Dermis microvascular lymphatic vessel endothelial cell (primary cell): ENCODE results near the gene PTPRCAP. TPM values are rescaled to one million over a fixed set of nuclear protein-coding genes. Genes with fewer than 3 reads are reported as not detected.

Experiments
- DNase-seq, 2 donors: peaks; one replicate each; pipeline versions ENCODE4 v3.0.0 to v3.0.0-alpha.2; 2010; ENCODE audit warnings: low read depth in 2 of 2
- total RNA-seq: library from RNA; depleted of rRNA; stranded (reverse); fragments of >200 nt; gene quantifications from 2 replicates; pipeline ENCODE4 v1.2.1, GENCODE V29; 2014

Gene PTPRCAP
- total RNA-seq, 1 donor from 2014 or later = not detected

DNA sequence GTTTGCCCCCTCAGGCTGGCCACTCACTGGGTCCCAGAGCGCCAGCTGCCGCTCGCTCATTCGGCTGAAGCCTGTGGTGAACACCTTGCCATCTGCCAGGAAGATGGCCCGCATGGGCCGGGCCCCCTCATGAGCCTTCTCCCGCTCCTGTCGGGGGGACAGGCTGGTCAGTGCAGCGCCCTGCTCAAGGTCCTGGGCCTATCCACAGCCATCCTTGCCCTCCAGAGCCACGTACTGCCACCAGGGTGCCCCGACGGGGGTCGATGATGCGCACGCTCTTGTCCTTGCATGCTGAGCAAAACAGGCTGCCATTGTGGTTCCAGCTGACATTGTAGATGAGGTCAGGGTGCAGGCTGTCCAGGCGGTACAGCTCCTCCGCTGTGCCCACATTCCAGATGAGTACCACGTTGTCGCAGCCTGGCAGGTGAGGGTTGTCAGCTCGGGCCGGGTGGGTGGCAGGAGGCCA lies 3.6 kb upstream of the PTPRCAP start:
- no peak for DNase-seq

DNA sequence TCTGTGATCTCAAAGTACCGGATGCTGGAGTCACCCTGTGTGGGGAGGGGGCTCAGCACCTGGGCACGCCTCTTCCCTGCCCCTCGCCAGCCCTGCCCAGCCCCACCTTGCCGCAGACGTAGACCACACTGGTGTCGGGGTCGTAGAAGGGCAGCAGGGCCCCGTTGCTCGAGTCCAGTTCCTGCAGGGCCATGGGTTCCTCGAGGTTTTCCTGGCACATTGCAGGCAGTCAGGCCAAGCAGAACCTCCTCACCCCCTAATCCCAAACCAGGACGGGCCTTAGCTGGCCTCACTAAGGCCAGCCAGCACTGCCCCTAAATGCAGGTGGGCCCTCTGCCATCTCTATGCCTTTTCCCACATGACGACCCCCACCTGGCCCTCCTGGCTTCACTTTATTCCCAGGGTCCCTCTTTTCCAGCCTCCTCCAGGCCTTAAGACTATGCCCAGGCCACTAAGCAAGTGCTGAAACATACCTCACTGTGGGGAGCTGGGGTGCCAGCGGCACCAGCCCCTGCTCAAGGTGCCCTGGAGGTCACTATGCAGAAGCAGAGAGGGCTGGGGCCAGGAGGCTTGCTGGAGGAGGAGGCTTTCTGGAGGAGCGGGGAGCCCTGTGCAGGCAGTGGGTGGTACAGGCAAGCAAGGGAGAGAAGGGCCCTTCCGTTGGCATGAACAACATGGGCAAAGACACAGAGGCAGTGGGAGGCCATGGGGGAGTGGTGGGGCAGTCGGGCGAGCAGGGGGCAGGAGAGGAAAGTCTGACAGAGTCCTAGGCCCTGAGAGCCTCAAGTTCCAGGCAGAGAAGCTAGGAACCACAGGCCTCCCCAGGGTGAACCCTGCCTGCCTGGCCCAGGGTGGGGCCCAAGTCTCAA lies 3.0 kb upstream of the PTPRCAP start:
- no peak for DNase-seq

DNA sequence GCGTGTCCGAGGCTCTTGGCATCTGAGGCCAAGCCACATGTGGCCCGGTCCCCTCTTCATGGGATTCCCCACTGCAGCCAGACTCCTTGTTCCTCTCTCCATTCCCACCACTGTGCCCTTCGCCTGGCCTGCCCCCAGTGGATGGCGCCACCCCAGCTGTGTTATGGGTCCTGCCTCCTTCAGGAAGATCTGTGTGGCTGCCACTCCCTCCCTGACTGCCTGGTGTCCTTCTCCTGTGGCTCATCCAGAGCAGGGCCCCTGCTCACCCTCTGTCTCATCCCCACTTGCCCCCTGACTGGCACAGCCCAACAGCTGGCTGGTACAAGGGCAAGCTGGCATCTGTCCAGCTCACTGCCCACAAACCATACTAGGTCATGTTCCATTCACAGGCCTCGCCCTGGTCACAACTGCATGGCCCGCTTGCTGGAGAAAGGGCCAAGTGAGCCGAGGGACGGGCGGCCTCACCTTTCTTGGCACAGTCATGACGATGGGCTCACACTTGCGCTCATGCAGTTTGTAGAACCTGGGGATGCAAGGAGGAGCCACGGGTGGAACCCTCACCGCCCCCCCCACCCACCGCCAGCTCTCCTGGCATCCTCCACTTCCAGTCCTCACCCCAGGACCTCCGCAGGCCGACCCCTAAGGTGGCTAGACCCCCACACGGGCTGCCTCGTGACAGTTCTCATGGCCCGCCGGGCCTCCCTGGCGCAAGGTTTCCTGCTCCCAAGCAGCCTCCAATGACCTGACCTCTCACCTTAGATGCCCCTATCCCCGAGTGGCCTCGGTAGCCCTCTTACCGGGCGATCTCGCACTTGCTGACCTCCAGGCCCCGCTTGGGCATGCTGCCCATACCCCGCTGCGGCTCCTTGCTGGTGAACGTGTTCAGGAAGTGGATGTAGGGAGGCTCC lies 2.1 kb upstream of the PTPRCAP start:
- DNase-seq = peak in 1 of 2 donors; percentile 31

DNA sequence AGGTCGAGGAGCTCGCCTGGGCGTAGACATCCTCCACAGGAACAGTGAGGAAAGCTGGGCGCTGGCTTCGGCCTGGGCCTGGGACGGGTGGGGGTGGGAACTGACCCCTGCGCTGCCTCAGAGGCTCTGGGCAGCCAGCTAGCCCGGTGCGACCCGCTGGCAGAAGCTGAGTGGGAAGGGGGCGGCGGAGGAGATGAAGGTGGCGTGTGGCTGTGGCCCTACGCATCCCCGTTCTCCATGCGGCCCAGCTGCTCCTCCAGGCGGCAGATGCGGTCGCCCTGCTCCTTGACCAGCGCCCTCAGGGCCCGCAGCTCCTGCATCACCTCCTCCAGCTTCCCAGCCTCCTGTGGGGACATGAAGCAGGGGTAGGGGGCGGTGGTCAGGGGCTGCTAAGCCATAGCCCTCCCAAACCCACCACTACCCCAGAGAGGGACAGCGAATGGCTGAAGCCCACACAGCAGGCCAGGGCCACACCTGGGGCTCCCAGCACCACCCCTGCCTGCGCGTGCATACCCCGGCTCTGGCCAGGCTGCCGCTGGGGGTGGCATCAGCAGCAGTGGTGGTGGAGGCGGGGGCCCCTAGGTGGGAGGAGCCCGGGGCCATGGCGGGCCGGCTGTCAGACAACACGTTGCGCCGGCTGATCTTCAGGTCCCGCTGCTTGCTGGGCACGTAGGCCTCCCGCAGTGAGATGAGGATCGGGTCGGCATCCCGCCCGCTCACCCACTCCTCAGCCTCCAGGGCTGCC lies 848 bp upstream of the PTPRCAP start:
- DNase-seq = no peak

DNA sequence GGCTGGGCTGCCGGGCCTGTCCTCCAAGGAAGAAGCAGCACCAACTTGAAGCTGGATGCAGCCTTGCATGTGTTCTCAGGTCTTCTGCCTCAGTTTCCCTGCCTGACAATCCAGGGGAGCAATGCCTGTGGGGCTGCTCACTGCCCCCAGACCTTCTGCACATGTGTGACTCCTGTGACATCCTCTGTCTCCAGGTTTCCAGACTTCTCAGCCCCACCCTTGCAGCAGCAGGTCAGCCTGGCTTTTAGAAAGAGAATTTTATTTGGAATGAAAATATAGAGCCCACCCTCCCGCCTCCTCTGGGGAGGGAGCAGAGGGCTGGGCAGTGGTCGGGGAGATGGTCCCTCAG lies 301 bp upstream of the PTPRCAP start:
- DNase-seq = no peak

DNA sequence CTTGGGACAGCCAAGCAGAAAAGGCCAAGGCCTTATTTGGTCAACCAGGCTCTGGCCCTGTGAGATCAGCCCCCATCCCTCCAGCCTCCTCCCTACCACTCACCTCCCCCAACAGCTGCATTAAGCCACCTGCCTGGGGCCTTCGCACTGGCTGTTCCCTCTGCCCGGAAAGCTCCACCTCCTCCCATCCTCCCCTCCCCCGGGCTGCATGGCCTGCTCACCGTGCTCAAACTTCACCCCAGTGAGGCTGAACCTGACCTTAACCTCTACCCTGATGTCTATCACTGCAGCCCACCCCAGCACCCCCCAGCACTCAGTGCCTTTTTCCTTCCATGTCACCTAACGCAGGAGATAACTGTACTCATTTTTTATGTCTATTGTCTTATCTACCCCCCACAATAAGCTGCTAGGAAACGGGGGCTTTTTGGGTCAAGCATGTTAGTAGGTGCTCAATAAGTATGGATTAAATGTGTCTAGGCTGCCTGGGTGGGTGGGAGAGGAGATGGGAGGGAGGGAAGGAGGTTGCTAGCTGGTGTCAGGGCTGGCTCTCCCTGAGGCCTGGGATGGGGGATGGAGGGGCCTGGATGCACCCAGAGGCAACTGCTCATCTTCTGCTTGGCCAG lies 912 bp downstream of the PTPRCAP start:
- DNase-seq = no peak

DNA sequence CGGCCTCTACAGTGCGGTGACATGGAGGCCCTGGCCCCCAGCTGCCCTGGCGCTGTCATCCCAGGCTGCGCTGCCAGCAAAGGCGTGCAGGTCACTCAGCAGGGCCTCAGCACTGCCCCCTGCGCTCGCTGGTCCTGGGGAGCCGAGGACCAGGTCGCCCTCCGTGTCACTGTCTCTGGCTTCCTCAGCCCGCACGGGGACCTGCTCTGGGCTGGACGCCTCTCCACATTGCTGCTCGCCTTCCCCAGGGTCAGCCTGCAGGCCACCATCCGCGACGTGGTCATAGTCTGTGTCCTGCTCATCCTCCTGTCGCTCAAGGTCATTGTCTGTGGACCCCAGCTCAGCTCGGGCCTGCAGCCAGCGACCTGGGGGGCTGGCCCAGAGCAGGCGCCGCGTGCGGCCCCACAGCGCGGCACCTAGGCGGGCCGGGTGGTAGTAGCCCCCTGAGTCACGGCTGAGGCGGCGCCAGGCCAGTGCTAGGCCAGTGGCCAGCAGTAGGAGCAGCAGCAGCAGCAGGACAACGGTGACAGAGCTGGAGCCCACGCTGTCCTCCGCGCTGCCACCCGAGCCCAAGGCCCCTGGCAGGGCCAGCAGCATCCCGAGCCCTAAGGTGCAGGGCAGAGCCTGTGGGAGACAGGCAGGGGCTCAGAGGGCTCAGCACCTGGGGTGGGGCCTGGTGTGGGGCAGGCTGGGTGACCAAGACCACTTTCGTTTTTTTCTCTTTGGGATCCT lies 1.6 kb downstream of the PTPRCAP start:
- no peak for DNase-seq

DNA sequence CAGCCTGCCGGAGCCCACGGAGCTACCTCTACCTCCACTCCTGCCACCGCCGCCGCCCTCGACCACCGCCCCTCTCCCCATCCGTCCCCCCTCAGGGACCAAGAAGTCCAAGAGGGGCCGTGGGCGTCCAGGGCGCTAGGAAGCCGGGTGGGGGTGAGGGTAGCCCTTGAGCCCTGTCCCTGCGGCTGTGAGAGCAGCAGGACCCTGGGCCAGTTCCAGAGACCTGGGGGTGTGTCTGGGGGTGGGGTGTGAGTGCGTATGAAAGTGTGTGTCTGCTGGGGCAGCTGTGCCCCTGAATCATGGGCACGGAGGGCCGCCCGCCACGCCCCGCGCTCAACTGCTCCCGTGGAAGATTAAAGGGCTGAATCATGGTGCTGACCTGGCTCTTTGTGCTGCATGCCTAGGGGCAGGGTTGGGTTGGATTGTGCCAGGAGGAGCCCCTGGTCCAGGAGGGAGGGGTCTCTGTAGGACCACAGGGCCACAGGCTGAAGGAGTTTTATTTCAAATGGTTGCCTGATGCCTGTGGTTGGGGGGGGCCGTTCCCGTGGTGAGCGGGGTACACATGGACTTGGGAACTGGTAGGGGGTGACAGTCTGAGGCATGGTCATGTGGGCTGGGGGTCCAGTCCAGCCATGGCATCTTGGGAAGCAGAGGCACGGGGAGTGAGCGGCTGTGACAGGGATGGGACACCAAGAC lies 2.3 kb downstream of the PTPRCAP start:
- no peak for DNase-seq

DNA sequence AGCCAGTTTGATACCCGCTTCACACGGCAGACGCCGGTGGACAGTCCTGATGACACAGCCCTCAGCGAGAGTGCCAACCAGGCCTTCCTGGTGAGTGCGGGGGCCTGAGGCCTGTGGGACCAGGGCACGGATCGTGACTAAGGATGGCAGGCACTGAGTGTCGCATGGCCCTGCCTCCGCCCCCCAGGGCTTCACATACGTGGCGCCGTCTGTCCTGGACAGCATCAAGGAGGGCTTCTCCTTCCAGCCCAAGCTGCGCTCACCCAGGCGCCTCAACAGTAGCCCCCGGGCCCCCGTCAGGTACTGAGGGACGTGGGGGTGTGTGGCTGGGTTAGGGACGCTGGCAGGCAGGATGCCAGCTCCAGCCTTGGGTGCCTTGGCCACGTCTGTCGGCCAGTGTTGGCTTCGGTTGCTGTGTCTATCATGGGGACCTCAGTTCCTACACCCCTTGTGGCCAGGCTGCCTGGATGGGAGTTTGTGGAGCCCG lies 3.0 kb downstream of the PTPRCAP start:
- no peak for DNase-seq

DNA sequence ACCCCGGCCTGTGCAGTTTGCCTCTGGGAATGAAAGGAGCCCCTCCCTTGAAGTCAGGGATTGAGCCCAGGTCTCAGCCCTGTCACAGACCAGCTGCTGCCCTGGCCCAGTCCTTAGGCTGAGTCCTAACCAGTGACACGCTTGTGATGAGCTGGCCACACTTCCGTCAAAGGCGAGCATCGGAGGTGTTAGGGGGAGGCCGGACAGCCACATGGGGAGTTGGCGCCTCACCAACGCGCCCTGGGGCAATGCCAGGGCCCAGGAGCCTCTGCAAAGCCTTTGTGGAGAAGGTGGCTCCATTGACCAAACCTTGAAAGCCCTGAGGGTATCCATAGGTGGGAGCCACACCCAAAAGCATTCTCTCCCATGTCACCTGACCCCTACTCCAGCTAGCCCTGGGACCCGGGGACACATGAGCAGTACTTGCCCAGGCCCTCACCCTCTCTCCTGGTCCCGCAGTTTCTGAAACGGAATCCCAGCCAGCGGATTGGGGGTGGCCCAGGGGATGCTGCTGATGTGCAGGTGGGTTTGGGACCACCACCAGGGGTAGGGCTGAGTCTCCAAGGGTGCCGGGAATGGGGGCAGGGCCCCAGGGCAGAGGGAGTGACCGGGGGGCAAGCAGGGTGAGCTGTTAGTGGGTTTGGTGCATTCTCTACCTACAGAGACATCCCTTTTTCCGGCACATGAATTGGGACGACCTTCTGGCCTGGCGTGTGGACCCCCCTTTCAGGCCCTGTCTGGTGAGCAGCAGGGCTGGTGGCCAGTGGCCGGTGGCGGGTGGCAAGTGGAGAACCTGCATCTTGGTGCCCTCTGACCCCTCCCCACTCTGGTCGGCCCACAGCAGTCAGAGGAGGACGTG lies 3.7 kb downstream of the PTPRCAP start:
- no peak for DNase-seq

DNA sequence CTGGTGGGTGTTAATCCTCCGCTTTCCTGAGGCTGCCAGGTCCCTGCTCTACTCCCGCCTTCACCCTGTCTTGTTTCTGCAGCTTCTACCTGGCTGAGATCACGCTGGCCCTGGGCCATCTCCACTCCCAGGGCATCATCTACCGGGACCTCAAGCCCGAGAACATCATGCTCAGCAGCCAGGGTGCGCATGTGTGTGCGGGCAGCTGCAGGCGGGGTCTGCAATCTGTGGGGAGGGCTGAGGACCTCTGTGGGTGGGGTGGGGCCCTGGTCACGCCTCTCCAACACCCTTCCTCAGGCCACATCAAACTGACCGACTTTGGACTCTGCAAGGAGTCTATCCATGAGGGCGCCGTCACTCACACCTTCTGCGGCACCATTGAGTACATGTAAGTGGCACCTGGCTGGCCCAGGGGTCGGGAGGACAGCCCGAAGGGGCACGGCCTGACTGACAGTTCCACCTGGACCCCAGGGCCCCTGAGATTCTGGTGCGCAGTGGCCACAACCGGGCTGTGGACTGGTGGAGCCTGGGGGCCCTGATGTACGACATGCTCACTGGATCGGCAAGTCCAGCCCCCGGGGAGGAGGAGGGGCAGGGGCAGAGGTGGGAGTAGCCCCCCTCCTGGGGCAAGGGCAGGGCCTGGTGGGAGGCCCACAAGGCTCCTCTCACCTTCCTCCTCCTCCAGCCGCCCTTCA lies 4.7 kb downstream of the PTPRCAP start:
- no peak for DNase-seq

DNA sequence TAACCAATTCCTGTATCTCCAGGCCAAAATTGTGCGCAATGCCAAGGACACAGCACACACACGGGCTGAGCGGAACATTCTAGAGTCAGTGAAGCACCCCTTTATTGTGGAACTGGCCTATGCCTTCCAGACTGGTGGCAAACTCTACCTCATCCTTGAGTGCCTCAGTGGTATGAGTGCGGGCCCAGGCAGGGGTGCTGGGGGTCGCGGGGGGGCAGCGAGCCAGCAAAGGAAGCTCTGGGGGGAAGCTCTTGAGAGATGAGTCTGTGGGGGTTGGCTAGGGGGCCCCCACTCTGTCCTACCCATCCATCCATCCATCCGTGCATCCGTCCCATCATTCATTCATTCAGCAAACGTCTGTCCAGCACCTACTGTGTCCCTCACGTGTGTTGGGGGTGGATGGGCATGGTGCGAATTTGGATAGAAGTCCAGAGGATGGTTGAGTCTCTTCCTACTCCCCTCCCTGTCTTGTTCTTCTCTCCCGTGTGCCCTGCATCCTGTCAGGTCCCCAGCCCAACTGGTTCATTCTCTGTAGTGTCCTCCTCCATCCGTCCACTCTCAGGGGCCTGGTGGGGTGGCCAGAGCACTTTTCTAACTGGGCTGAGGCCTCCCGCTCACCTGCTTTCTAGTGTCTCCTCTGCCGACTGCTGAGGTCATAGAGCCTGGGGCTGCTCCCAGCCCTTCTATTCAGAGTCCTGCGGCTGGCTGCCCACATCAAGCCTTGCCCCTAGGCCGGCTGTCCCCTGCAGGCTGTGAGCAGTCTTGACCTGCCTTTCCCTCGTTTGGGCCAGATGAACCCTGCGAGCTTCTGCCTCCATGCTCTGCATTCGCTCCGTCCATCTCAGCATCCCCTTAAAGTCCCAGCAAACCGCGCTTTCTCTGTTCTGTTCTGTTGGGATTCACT lies 5.9 kb downstream of the PTPRCAP start:
- DNase-seq = no peak

DNA sequence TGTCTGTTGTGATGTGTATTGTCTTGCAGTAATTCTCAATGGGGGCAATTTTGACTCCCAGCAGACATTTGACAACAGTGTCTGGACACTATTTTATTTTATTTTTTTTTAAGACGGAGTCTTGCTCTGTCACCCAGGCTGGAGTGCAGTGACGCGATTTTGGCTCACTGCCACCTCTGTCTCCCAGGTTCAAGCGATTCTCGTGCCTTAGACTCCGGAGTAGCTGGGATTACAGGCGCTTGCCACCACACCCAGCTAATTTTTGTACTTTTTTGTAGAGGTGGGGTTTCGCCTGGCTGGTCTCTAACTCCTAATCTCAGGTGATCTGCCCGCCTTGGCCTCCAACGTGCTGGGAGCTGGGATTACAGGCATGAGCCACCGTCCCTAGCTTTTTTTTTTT lies 7.8 kb downstream of the PTPRCAP start:
- DNase-seq = no peak

DNA sequence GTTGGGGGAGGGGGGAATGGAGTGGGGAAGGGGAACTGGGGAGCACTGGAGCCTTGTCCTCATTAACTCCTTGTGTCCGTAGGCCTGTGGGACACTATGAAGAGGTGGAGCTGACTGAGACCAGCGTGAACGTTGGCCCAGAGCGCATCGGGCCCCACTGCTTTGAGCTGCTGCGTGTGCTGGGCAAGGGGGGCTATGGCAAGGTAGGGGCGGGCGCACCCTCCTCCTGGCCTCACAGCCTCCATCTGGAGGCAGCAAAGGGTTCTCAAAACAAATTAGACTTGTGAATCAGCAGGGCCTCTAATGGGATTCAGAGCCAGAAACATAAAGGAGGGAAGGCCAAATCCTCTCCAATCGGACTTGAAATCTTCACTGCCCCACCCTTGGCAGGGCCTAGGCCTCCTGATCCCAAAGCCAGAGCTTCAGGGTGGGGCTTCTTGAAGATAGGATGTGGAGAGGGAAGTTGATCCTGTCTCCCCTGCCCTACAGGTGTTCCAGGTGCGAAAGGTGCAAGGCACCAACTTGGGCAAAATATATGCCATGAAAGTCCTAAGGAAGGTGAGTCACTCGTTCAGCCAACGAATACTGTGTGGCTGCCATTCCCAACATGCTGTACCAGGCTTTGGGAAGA lies 8.3 kb downstream of the PTPRCAP start:
- DNase-seq = no peak

DNA sequence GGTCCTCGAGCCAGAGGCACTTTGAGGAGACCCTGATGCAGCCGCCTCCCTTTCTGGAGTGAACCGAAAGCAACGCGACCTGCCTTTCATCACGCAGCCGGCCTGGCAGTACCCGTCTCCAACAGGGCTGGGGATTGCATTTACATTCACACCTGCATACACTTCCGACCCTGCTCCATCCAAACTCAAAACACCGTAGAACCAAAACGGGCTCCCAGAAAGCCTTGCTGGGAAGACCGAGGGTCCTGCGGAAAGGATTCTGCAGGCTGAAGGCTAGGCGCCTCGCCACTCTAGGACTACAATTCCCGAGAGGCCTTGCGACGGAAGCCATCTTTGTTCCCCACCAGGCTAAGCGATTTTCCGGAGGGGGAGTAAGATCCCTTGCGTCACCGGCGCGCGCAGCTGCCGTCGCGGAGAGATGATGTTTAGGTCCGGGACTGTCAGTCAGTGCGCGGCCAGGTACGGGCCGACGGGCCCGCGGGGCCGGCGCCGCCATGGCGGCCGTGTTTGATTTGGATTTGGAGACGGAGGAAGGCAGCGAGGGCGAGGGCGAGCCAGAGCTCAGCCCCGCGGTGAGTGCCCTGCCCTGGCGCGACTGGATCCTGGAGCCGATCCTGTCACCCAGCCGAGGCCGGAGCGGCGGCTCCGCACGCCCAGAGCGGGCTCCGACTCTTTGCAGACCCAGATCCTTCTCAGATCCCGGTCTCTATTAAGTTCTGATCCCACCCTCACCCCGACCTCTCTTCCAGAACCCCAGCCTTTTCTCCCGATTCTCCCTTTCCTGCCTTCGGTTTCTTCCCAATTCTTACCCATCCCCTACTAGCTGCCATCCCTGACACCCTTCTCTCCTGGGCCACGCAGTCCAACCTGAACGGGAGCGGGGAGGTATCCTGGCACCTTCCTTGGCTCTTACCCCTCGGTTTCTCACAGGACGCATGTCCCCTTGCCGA lies 9.2 kb downstream of the PTPRCAP start, which contains the start of gene RPS6KB2:
TSS of gene RPS6KB2 (plus strand) at position 443 of the 950 bp plus-strand sequence. CDS start at position 495, 52 bp downstream.
- DNase-seq = peak; percentile 95 to 97
